ENCODE measurements around the gene LMBR1.

GRCh38 chr7:156903232-156903909, 10.4 kb upstream of the LMBR1 start:
- TF ChIP-seq EZH2phosphoT487 (IDR thresholded peaks at IDR 0.05; ENCODE audit: insufficient read depth, low read depth) (no peak), EZH2 (IDR thresholded peaks at IDR 0.05; ENCODE audit: insufficient read depth, poor library complexity, severe bottlenecking) (no peak)

Measured in GM23248 (cell line).